Transverse colon (tissue), 4 donors: ENCODE results near the gene AIFM1. TPM values are rescaled to one million over a fixed set of nuclear protein-coding genes. Genes with fewer than 3 reads are reported as not detected.

Experiments used
- DNase-seq: peaks from one replicate; pipeline ENCODE4 v3.0.0-alpha.2; 2019
- H3K27ac ChIP-seq, 4 donors: fragments of 200-600 bp; sonication (generic); 2 replicates each; pipeline ENCODE4 v1.5.1; 2016 to 2018; ENCODE audit warnings: inconsistent platforms in 4 of 4
- H3K27me3 ChIP-seq: fragments of 200-600 bp; sonication (generic); 2 replicates; pipeline ENCODE4 v1.5.1; 2017; ENCODE audit warnings: inconsistent platforms
- H3K36me3 ChIP-seq, 4 donors: fragments of 200-600 bp; sonication (generic); 2 replicates each; pipeline ENCODE4 v1.5.1; 2017 to 2019; ENCODE audit warnings: inconsistent platforms in 4 of 4
- H3K4me1 ChIP-seq, 4 donors: fragments of 200-600 bp; sonication (generic); 2 replicates each; pipeline ENCODE4 v1.5.1; 2017 to 2020; ENCODE audit warnings: inconsistent platforms in 4 of 4
- H3K4me3 ChIP-seq, 4 donors: fragments of 200-600 bp; sonication (generic); 1 replicate in 1 of 4; 2 replicates in 3 of 4; pipeline versions ENCODE4 v1.5.1 to v1.6.1; 2017 to 2019; ENCODE audit warnings: inconsistent platforms in 4 of 4
- H3K9me3 ChIP-seq, 2 donors: fragments of 200-600 bp; sonication (generic); 2 replicates each; pipeline ENCODE4 v1.5.1; 2017 to 2019; ENCODE audit warnings: inconsistent platforms in 2 of 2
- EP300 ChIP-seq: sonication (generic); formaldehyde crosslinking; IDR thresholded peaks from one replicate; pipeline ENCODE4 v1.6.1; 2017; ENCODE audit warnings: antibody characterized with exemption, low read depth
- POLR2A ChIP-seq: fragments of 450-650 bp; IDR thresholded peaks from one replicate; pipeline ENCODE4 v1.6.1; 2016; ENCODE audit warnings: antibody characterized with exemption, mild to moderate bottlenecking, moderate library complexity
- POLR2AphosphoS5 ChIP-seq, 3 donors: sonication (generic); formaldehyde crosslinking; IDR thresholded peaks; one replicate each; pipeline ENCODE4 v1.6.1; 2016; ENCODE audit warnings: antibody characterized with exemption in 3 of 3
- WGBS, 2 donors: methylation state at CpG; one replicate each; pipeline ENCODE4 v1.1.5; 2018; ENCODE audit warnings: low coverage in 1 of 2; 5-methylcytosine and 5-hydroxymethylcytosine counted together
- in situ Hi-C, 4 donors: fragments of 200-750 bp; cut with MboI; loops; one replicate each; pipeline versions ENCODE4 v1.15.0 to v1.15.1; 2017; ENCODE audit warnings: low sequenced_read_pairs in 3 of 4, low pct_ligation_motif_present in 1 of 4, low pct_unique_long_range_greater_than_20kb in 1 of 4
- intact Hi-C: fragments of 100-400 bp; cut with DNase I; formaldehyde crosslinking; loops from one replicate; pipeline ENCODE4 v1.15.1; 2023; ENCODE audit warnings: low total_unique reads
- total RNA-seq, 4 donors: library from RNA; depleted of rRNA; stranded (reverse); fragments of >200 nt; gene quantifications; one replicate each; pipeline ENCODE4 v1.1.0, GENCODE V29; 2016
- TF ChIP-seq, protein P1 (sequence below), 5 experiments: fragments of 200-600 bp in 3 of 5; fragments of 450-650 bp in 2 of 5; sonication (generic) in 3 of 5; IDR thresholded peaks; 1 replicate in 2 of 5; 2 replicates in 3 of 5; pipeline ENCODE4 v1.5.1; 2016 to 2017; ENCODE audit warnings: antibody characterized with exemption in 5 of 5, inconsistent platforms in 3 of 5, mild to moderate bottlenecking in 2 of 5, moderate library complexity in 1 of 5

AIFM1 gene
- total RNA-seq, 4 donors from 2014 or later = 5.6 to 39.5 (median 28.1) TPM

DNA sequence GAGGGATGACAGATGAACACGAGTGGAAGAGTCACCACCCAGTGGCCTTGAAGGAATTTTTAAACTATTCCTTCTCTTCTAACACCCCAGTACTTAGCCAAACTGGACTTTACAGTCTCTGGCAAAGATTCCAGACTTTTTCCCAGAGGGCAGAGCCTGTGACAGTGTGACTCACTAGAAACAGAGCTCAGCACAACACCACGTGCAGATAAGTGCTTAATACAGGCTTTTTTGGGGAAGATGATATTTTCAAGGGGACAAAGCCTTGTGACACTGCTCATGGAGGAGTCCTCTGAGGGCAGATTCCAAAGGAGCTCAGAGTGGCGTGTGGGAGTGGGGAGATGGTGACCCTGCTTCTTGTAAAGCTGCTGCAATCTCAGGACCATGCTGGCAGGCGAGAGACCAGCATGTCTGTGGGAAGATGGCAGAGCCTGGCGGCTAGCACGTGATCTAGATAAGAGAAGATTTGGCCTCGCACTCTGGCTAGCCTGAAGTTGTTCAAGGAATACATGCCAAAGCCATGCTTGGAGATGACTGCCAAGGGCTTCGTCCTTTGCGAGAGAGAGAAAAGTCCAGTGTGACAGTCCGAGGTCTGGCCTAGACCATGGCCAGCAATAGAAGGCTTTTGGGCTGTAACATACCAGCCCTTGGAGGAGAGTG lies 8.5 kb upstream of the AIFM1 start:
- DNase-seq = no peak
- WGBS, 2 donors = 59% methylated on average over 10 of the region's 10 CpGs; no CpG with 5 or more reads in 1 of the 2 donors
- H3K4me3 ChIP-seq = no peak overlapping the region
- peak overlapping the region; percentile 47 to 74 (median 62) for H3K27ac ChIP-seq
- no peaks in the 10 kb centered on the region for H3K9me3 ChIP-seq
- intact Hi-C loops = no loop called here
- H3K36me3 ChIP-seq = no peaks in the 10 kb centered on the region
- peaks cover 8% of the 10 kb centered on the region for H3K27me3 ChIP-seq
- in situ Hi-C loops = no loop called here
- TF ChIP-seq POLR2A (no peak), POLR2AphosphoS5 (IDR thresholded peaks at IDR 0.05) (no peak), EP300 (no peak)
- TF ChIP-seq, protein P1, sequence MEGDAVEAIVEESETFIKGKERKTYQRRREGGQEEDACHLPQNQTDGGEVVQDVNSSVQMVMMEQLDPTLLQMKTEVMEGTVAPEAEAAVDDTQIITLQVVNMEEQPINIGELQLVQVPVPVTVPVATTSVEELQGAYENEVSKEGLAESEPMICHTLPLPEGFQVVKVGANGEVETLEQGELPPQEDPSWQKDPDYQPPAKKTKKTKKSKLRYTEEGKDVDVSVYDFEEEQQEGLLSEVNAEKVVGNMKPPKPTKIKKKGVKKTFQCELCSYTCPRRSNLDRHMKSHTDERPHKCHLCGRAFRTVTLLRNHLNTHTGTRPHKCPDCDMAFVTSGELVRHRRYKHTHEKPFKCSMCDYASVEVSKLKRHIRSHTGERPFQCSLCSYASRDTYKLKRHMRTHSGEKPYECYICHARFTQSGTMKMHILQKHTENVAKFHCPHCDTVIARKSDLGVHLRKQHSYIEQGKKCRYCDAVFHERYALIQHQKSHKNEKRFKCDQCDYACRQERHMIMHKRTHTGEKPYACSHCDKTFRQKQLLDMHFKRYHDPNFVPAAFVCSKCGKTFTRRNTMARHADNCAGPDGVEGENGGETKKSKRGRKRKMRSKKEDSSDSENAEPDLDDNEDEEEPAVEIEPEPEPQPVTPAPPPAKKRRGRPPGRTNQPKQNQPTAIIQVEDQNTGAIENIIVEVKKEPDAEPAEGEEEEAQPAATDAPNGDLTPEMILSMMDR (IDR thresholded peaks at IDR 0.05) = no peak
- H3K4me1 ChIP-seq = peaks cover 0 to 13% (median 2%) of the 10 kb centered on the region in 4 donors

DNA sequence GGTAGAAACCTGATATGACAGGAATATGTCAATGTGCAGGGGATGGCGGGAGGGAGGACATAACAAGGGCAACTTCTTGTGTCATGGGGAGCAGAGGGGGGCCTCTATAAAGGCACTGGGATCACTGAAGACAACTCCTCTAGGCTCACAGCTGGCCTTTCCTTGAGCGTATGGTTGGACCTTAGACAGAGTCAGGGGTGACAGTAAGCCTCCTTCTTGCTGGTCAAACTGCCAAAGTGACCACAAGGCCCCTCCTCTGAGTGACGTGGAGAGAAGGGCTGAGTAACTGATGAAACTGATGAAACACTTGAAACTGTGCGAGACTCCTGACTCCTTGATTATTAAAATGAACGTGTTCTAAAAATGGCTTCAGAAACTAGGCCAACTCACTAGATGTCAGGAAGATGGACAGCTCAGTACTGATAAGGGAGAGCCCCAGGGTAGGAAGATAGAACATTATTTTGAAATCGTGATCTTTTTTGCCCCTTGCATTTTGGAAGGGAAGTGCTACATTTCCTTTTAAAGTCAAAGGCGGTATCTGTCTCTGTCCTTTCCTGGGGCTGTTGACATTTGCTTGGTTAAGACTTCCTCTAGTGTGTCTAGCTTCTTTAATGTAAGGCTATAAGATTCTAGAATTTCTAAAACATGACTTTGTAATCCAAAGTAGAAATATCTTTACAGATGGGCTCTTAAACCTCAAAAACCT lies 7.7 kb upstream of the AIFM1 start:
- Histone ChIP-seq H3K36me3 (no peaks in the 10 kb centered on the region), H3K4me1 (peaks cover 0 to 13% (median 2%) of the 10 kb centered on the region in 4 donors), H3K27me3 (peaks cover 8% of the 10 kb centered on the region), H3K9me3 (no peaks in the 10 kb centered on the region), H3K4me3 (no peak overlapping the region), H3K27ac (peak overlapping the region; percentile 47 to 74 (median 62))
- in situ Hi-C loops = no loop called here
- TF ChIP-seq, protein P1 (IDR thresholded peaks at IDR 0.05) = no peak
- TF ChIP-seq POLR2A (no peak), EP300 (no peak), POLR2AphosphoS5 (IDR thresholded peaks at IDR 0.05) (peak in 1 of 3 donors; percentile 37)
- intact Hi-C loops = no loop called here
- WGBS, 2 donors = 17 to 56% methylated on average over 1 to 7 of the region's 7 CpGs
- peak; percentile 54 for DNase-seq

DNA sequence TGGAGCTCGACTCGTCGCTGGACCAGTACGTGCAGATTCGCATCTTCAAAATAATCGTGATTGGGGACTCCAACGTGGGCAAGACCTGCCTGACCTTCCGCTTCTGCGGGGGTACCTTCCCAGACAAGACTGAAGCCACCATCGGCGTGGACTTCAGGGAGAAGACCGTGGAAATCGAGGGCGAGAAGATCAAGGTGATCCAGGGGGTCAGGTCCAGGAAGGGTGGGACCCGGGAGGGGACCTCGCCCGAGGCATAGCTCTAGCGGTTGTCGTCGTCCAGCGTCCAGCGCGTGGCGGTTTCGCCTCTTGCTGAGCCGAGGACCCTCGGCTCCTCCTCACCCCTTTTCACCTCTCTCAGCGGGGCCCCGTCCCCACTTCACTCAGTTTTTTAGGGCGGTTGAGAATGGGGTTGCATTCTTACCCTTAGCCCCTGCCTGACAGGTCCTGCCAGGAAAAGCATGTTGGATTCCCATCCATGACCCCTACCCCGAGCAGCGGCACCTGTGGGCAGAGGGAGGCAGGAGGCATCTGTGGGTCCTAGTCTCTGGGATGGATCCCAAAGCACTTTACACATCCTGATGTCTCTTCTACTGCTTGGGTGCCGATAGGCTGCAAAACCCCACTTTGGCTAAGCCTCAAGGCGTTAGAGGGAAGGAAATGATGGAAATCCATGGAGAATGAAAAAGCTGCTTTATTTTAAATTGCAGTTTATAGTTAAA lies 6.6 kb upstream of the AIFM1 start:
- H3K4me1 ChIP-seq = peaks cover 0 to 13% (median 2%) of the 10 kb centered on the region in 4 donors
- H3K4me3 ChIP-seq = peak overlapping the region in 3 of 4 donors; percentile 30 to 55 (median 32)
- H3K9me3 ChIP-seq = no peaks in the 10 kb centered on the region
- DNase-seq = no peak
- peak overlapping the region; percentile 47 to 74 (median 62) for H3K27ac ChIP-seq
- in situ Hi-C loops = no loop called here
- TF ChIP-seq POLR2AphosphoS5 (IDR thresholded peaks at IDR 0.05) (no peak), POLR2A (no peak), EP300 (no peak)
- TF ChIP-seq, protein P1 (IDR thresholded peaks at IDR 0.05) = no peak
- no peaks in the 10 kb centered on the region for H3K36me3 ChIP-seq
- WGBS, 2 donors = 55% methylated on average over 34 of the region's 34 CpGs; no CpG with 5 or more reads in 1 of the 2 donors
- H3K27me3 ChIP-seq = peaks cover 8% of the 10 kb centered on the region
- intact Hi-C loops = no loop called here
